ENCODE data around the gene DOP1A.

DNA sequence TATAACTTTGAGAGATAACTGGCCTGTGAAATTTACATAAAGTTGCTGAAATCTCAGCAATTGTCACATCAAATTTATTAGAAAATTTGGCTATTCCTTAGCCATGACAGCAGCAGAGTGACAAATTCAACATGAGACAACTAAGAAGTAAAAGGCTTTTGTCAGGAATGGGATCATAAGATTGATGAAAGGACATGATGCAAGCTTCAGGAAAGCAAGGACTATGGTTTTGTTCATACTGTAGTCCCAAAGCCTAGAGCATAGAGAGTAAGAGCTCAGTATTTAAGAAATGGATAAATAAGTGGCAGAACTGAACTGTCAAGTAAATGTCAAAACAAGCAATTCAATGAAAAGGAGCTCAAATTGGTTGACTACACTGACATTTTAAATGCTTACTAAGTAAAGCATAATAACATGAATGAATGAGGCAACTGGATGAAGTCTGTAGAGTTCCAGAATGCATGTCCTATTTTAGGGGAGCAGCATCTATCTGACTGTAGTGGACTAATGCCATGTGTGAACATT is 113.0 kb downstream of the DOP1A start:
- TF ChIP-seq, protein P1, sequence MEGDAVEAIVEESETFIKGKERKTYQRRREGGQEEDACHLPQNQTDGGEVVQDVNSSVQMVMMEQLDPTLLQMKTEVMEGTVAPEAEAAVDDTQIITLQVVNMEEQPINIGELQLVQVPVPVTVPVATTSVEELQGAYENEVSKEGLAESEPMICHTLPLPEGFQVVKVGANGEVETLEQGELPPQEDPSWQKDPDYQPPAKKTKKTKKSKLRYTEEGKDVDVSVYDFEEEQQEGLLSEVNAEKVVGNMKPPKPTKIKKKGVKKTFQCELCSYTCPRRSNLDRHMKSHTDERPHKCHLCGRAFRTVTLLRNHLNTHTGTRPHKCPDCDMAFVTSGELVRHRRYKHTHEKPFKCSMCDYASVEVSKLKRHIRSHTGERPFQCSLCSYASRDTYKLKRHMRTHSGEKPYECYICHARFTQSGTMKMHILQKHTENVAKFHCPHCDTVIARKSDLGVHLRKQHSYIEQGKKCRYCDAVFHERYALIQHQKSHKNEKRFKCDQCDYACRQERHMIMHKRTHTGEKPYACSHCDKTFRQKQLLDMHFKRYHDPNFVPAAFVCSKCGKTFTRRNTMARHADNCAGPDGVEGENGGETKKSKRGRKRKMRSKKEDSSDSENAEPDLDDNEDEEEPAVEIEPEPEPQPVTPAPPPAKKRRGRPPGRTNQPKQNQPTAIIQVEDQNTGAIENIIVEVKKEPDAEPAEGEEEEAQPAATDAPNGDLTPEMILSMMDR (IDR thresholded peaks at IDR 0.05): no peak
- no peak for TF ChIP-seq POLR2A (IDR thresholded peaks at IDR 0.05)
- TF ChIP-seq POLR2AphosphoS5 (IDR thresholded peaks at IDR 0.05): no peak
- no peak for TF ChIP-seq EP300 (IDR thresholded peaks at IDR 0.05)
